Hematopoietic multipotent progenitor cell treated with erythropoietin and hydrocortisone succinate and interleukin-3 and kit ligand, for 8 days (in vitro differentiated cells): ENCODE measurements around the gene SRRD.

Experiments used
- DNase-seq: peaks from one replicate; pipeline ENCODE4 v3.0.0-alpha.2; 2015

Gene SRRD

GRCh38 chr22:26453812-26454500 is 29.7 kb upstream of the SRRD start:
- DNase-seq = no peak

- DNase-seq = no peak
Measured at GRCh38 chr22:26457661-26458272, 25.9 kb upstream of the SRRD start.

GRCh38 chr22:26460202-26460601 is 23.5 kb upstream of the SRRD start:
- DNase-seq = no peak

DNA sequence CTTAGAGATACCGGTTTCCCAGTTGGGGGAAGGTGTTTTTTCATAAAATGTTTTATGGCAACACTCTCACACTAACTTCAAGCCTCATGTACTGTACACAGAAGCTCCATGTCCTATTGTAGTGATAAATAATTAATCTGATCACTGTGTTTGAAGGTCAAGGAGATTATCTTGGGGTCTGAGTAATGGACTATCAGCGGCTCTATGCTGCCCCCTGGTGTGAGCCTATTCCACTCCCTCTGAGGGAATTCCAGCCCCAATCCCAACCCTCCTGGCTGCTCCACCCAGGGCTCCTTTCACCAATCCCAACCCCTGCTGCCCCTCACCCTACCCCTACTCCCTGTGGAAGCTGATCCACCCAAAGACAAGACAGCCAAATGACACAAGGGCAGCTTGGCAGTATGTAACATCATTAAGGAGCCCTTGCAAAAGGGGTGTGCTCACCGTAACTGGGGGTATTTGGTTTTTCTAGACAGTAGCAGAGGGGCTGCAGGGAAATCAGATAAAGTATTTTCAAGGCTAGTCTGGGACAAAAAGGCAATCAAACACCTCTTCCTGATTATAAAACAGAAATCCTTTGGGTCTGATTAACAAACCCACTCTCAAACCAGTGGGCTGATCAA is 22.4 kb upstream of the SRRD start:
- DNase-seq = peak; percentile 43

- DNase-seq = no peak
Measured at GRCh38 chr22:26462051-26462450, 21.6 kb upstream of the SRRD start.

DNA sequence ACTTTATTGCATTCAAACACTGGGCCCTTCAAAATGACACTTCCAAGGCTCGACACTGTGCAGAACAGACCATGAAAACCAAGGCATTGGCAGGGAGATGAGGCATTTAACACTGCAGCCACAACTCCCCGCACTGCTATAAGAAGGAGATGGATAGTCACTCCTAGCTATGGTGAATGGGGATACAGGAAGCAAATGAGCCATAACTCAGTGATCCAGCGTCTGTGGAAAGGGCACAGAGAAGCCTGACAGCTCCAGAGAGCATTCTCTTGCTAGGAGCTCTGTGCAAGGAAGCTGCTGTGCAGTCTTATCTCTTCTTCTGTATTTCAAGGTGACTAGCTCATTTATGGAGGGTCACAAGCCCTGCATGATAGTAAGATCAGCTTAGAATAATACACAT is 21.0 kb upstream of the SRRD start:
- no peak for DNase-seq

DNA sequence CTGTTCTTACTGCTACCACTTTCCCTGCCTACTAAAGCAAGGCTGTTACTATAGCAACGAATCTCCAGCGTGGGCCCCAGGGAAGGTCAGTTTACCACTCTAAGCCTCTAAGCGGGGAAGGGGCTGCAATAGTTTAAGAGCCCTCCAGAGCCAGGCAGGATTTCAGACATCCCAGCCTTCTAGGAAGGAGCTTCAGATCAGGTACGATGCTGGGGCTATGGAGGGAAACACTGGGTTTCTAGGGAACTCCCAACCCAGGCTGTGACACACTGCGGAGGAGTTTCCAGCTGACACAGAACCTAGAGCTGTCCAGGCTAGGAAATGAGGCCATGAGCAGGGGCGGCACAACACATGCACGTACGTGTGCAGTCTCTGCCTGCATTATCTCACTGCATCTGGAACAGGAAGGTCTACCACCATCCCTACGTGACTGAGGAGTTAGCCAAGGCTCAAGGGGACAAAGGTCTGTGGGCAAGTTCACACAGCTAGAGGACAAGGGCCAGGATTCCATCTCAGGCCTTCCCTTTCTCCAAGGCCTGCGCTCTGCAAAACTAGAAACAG is 20.5 kb upstream of the SRRD start:
- no peak for DNase-seq

DNA sequence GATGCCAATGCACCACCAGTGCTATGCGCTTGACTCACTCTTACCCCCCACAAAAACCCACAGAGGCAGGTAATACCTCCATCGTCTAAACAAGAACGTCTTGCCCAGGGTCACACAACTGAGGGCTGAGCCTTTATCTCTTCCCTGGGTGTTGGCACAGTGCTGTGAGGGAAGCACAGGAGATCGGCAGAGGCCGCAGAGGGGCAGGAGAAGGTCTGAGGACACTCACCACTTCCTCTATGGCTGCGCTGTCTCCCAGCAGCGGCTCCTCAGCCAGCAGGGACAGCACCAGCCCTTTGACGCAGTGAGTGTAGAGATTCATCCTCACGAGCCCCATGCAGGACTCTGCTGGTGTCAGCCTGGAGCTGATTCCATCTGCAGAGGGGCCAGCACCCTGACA is 20.0 kb upstream of the SRRD start:
- DNase-seq = no peak

DNA sequence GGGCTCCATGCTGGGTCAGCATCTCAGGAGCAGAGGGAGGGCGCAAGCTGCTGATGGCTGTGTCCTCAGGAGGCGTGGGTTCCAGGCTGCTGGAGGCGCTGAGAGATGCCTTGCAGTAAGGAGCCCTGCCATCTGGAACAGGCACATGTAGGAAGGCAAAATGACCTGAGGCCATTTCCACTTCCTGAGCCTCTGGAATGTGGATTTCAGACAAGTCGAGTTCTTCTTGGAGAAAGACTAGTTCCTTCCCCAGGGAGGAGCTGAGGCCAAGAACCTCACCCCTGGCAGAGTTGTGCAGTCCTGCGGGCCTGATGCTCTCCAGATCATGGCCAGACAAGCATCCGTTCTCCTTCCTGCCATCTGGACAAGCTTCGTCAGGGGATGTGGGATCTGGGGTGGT is 19.4 kb upstream of the SRRD start:
- DNase-seq = no peak

DNA sequence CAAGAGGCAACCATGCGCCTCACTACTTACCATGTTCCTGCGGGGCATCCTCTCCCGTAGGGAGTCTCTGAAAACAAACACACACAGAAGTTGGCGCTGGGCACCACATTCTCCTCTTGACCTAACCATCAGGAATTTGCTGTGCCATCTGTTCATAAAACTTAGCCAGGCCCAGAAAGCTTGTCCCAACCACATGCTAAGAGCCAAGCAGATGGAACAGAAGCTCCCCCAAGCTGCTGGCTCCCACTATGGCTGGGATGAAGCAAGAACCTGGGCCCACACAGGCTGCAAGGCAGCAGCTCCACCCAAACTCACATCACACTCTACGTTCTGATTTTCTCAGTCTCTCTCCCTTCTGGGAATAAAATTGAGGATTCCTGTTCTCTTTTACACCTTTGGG is 17.5 kb upstream of the SRRD start:
- no peak for DNase-seq

GRCh38 chr22:26470807-26471206 is 12.9 kb upstream of the SRRD start:
- no peak for DNase-seq

DNA sequence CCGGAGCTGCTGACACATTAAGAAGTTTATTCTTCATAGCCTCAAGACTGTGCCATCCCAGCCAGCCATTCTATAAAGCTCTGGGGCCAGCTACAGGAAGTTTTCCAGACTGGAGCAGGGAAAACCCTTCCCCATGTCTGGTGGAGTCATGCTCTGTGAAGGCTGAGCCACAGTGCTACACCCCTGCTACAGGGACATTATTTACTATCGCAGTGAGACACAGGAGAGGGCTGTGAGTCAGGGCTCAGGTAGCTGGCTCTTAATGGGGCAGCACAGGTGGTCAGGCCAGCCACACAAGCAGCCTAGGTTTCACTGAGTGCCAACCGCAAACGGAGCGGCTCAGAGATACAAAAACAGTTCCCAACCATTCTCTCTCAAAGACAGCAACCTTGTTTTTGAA is 12.2 kb upstream of the SRRD start:
- no peak for DNase-seq

GRCh38 chr22:26474682-26475081 is 9.0 kb upstream of the SRRD start:
- DNase-seq = peak; percentile 64

DNA sequence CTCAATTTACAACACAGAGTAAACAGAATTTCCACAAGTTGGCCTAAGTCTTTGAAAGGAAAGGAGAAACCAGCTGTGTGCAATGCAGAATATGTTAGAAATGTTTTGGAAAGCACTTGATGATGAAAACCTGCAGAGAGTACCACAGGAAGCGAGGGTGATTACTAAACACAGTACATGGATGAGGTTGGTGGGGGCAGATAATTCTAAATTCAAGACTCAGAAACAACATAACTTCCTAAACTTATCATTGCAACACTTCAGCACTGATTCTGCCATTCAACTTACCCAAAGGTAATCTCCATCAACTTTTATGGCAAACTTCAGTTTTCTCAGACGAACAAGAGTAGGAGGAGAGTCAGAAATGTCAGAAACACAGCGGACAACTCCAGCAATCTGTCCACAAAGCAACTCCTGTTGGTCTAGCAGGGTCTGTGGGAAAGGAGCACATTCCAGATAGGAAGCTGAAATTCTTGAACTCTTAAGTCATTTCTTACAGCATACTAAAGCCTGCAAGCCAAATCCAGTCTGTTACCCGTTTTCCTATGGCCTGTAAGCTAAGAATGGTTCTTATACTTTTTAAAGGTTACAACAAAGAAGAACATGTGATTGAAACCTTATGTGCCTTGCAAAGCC is 6.9 kb upstream of the SRRD start:
- DNase-seq = no peak

DNA sequence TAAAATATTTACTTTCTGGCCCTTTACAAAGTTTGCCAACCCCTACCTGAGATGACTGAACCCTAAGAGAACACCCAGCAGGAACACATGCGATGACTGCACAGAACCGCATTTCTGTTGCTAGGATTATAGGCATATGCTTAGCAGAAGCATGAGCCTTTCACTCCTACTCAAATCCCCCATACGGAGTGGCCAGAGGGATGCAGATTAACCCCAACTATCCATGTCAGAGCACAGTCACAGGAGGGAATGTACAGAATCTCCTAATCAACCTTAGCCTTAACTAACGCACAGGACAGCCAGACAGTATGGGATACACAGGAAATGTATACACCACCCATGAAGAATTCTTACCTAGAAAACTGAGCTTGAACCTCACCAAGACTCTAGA is 6.3 kb upstream of the SRRD start:
- peak; percentile 37 for DNase-seq

- peak; percentile 93 for DNase-seq
Measured at GRCh38 chr22:26479043-26479791, 4.5 kb upstream of the SRRD start.

GRCh38 chr22:26479792-26480610 is 3.7 kb upstream of the SRRD start:
- DNase-seq = no peak

DNA sequence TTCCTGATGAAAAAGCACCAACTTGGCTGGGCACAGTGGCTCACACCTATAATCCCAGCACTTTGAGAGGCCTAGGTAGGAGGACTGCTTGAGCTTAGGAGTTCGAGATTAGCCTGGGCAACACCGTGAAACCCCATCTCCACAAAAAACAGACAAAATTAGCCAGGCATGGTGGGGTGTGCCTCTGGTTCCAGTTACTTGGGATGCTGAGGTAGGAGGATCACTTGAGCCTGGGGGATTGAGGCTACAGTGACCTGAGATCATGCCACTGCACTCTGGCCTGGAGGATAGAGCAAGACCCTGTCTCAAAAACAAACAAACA is 3.1 kb upstream of the SRRD start:
- no peak for DNase-seq

- DNase-seq = no peak
Measured at GRCh38 chr22:26481112-26481693, 2.5 kb upstream of the SRRD start.

- DNase-seq = no peak
Measured at GRCh38 chr22:26481694-26482093, 2.0 kb upstream of the SRRD start.

- DNase-seq = peak; percentile 57
Measured at GRCh38 chr22:26482161-26482560, 1.5 kb upstream of the SRRD start.

DNA sequence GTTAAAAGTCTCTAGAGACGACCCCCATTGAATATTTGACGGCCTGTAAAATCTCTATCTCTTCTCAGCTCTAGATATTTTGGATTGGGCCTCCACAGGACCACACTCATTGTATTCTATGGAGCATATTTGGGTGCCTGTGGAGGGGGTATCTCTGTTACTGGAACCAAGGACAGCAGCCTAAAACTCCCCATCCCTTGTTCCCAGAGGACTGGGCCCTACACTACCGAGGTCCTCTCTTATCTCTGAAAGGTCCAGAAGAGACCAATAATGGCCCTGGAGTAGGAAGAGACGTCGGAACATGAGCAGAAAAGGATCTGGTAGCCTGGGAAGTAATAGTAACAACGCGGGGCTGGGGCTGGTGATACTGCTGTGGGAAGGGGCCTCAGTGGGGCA is 636 bp upstream of the SRRD start:
- DNase-seq = no peak
